Effector memory CD4-positive, alpha-beta T cell (primary cell): ENCODE measurements around the gene PLXDC2.
"Not testable (repeated sequence)": the region's sequence is repeated elsewhere in the genome, so short reads cannot be mapped to it uniquely, and the experiment has no call there.

Experiments
- DNase-seq, 3 donors: peaks; one replicate each; pipeline ENCODE4 v3.0.0-alpha.2; 2020
- H3K27ac ChIP-seq: 2 replicates; pipeline ENCODE4 v1.7.0; 2013; ENCODE audit warnings: mild to moderate bottlenecking, low read length, moderate library complexity; ENCODE audit not compliant: insufficient read depth, poor library complexity, severe bottlenecking
- H3K27me3 ChIP-seq: replicated peaks from 2 replicates; pipeline ENCODE4 v1.7.0; 2013; ENCODE audit warnings: mild to moderate bottlenecking, low read length; ENCODE audit not compliant: insufficient read depth, control insufficient read depth, poor library complexity, severe bottlenecking
- H3K36me3 ChIP-seq: 2 replicates; pipeline ENCODE4 v1.7.0; 2013; ENCODE audit warnings: mild to moderate bottlenecking, low read length, moderate library complexity; ENCODE audit not compliant: control insufficient read depth, insufficient read depth
- H3K4me1 ChIP-seq: 2 replicates; pipeline ENCODE4 v1.7.0; 2013; ENCODE audit warnings: low read length, mild to moderate bottlenecking; ENCODE audit not compliant: control insufficient read depth, insufficient read depth, poor library complexity, severe bottlenecking
- H3K4me3 ChIP-seq: 2 replicates; pipeline ENCODE4 v1.7.0; 2013; ENCODE audit warnings: low read length, low read depth, mild to moderate bottlenecking; ENCODE audit not compliant: insufficient read depth, poor library complexity, severe bottlenecking
- H3K9me3 ChIP-seq: 2 replicates; pipeline ENCODE4 v1.7.0; 2013; ENCODE audit warnings: mild to moderate bottlenecking, low read length, moderate library complexity; ENCODE audit not compliant: control insufficient read depth

PLXDC2 gene

GRCh38 chr10:20013991-20014750, 197.9 kb downstream of the PLXDC2 start:
- Histone ChIP-seq H3K4me3 (no peak overlapping the region), H3K9me3 (no peaks in the 10 kb centered on the region), H3K4me1 (no peaks in the 10 kb centered on the region)

GRCh38 chr10:20017961-20018360, 201.7 kb downstream of the PLXDC2 start:
- DNase-seq, result no peak

More at GRCh38 chr10:20013991-20014750, 197.9 kb downstream of the PLXDC2 start:
- no peak for DNase-seq
- no peak overlapping the region for H3K27ac ChIP-seq
- H3K36me3 ChIP-seq, result no peaks in the 10 kb centered on the region
- no peaks in the 10 kb centered on the region for H3K27me3 ChIP-seq

GRCh38 chr10:20020677-20021076, 204.4 kb downstream of the PLXDC2 start:
- no peak overlapping the region for H3K27ac ChIP-seq
- DNase-seq, result no peak
- no peaks in the 10 kb centered on the region for H3K9me3 ChIP-seq
- no peaks in the 10 kb centered on the region for H3K36me3 ChIP-seq
- no peaks in the 10 kb centered on the region for H3K4me1 ChIP-seq
- H3K4me3 ChIP-seq, result no peak overlapping the region
- no peaks in the 10 kb centered on the region for H3K27me3 ChIP-seq

More at GRCh38 chr10:20017961-20018360, 201.7 kb downstream of the PLXDC2 start:
- Histone ChIP-seq H3K27me3 (no peaks in the 10 kb centered on the region), H3K4me3 (no peak overlapping the region), H3K27ac (no peak overlapping the region), H3K4me1 (no peaks in the 10 kb centered on the region), H3K9me3 (no peaks in the 10 kb centered on the region), H3K36me3 (no peaks in the 10 kb centered on the region)

GRCh38 chr10:20029523-20029922, 213.3 kb downstream of the PLXDC2 start:
- H3K27me3 ChIP-seq, result no peaks in the 10 kb centered on the region
- no peak for DNase-seq
- no peak overlapping the region for H3K4me3 ChIP-seq
- no peak overlapping the region for H3K27ac ChIP-seq
- no peaks in the 10 kb centered on the region for H3K36me3 ChIP-seq
- no peaks in the 10 kb centered on the region for H3K4me1 ChIP-seq
- H3K9me3 ChIP-seq, result no peaks in the 10 kb centered on the region

GRCh38 chr10:20033476-20033875, 217.2 kb downstream of the PLXDC2 start:
- H3K27me3 ChIP-seq, result no peaks in the 10 kb centered on the region
- H3K9me3 ChIP-seq, result no peaks in the 10 kb centered on the region
- H3K27ac ChIP-seq, result no peak overlapping the region
- no peaks in the 10 kb centered on the region for H3K4me1 ChIP-seq
- H3K36me3 ChIP-seq, result no peaks in the 10 kb centered on the region
- H3K4me3 ChIP-seq, result no peak overlapping the region
- no peak for DNase-seq

- no peaks in the 10 kb centered on the region for H3K27me3 ChIP-seq
- no peaks in the 10 kb centered on the region for H3K36me3 ChIP-seq
- no peak overlapping the region for H3K4me3 ChIP-seq
Measured at GRCh38 chr10:20034732-20035131, 218.5 kb downstream of the PLXDC2 start.

GRCh38 chr10:20040012-20040411, 223.8 kb downstream of the PLXDC2 start:
- no peaks in the 10 kb centered on the region for H3K4me1 ChIP-seq
- no peak overlapping the region for H3K27ac ChIP-seq
- H3K9me3 ChIP-seq, result no peaks in the 10 kb centered on the region
- DNase-seq, result no peak
- H3K36me3 ChIP-seq, result no peaks in the 10 kb centered on the region
- no peak overlapping the region for H3K4me3 ChIP-seq
- no peaks in the 10 kb centered on the region for H3K27me3 ChIP-seq

More at GRCh38 chr10:20034732-20035131, 218.5 kb downstream of the PLXDC2 start:
- DNase-seq, result no peak
- no peak overlapping the region for H3K27ac ChIP-seq
- no peaks in the 10 kb centered on the region for H3K4me1 ChIP-seq
- H3K9me3 ChIP-seq, result no peaks in the 10 kb centered on the region

- H3K27ac ChIP-seq, result no peak overlapping the region
- DNase-seq, result no peak
- no peak overlapping the region for H3K4me3 ChIP-seq
- no peaks in the 10 kb centered on the region for H3K4me1 ChIP-seq
- H3K36me3 ChIP-seq, result no peaks in the 10 kb centered on the region
- H3K9me3 ChIP-seq, result no peaks in the 10 kb centered on the region
- H3K27me3 ChIP-seq, result no peaks in the 10 kb centered on the region
Measured at GRCh38 chr10:20041931-20042330, 225.7 kb downstream of the PLXDC2 start.

GRCh38 chr10:20045100-20045499, 228.9 kb downstream of the PLXDC2 start:
- H3K27ac ChIP-seq, H3K9me3 ChIP-seq, DNase-seq, H3K4me3 ChIP-seq, H3K36me3 ChIP-seq, H3K4me1 ChIP-seq, H3K27me3 ChIP-seq: not testable (repeated sequence)

GRCh38 chr10:20048161-20048560, 231.9 kb downstream of the PLXDC2 start:
- H3K4me3 ChIP-seq, result no peak overlapping the region
- no peaks in the 10 kb centered on the region for H3K4me1 ChIP-seq
- H3K36me3 ChIP-seq, result no peaks in the 10 kb centered on the region
- no peaks in the 10 kb centered on the region for H3K9me3 ChIP-seq
- no peak overlapping the region for H3K27ac ChIP-seq
- H3K27me3 ChIP-seq, result no peaks in the 10 kb centered on the region
- DNase-seq, result no peak
